HG03460 (cell line): ENCODE measurements around the gene LETM1.

ENCODE experiments used
- ATAC-seq: cut with Tn5 transposase; IDR thresholded peaks from one replicate; pipeline ENCODE4 v1.9.1; 2021; ENCODE audit not compliant: unreplicated experiment

Gene LETM1

DNA sequence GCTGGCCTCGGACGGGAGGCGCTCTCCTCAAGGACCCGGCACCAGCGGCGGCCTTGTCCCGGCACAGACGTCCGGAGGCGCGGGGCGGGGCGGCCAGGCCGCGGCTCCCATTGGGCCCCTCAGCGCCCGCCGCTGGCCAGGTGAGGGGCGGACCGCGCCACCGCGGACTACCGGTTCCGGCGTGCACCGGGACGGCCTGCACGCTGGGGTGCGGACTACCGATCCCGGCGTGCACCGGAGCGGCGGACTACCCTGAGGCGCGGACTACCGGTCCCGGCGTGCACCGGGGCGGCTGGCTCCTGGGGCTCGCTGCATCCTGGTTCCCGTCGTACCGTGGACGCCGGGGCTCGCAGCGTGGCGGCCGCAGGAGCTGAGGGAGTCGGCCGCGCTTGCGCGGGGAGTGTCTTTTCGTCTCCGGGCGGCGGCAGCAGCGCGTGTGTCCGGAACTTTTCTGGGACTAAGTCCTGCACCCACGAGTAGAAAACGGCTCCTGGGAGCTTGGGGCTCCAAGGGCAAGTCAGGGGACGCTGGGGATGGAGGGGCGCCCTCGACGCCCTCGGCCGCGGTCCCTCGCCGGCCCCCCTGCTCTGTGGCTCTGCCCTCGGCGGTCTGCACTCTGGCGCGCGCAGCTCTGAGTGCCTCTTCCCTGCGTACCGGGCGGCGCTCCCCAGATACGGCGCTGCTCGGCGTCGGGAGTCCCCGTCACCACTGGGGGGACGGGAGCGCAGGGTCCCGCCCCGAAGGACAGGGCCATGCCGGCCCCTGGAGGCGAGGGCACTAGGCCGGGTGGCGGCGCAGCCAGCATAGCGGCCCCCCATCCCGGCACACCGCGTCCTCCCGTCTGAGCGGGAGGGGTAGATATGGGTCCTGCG is at the start of gene LETM1:
Gene LETM1, minus strand, starts transcription at position 86 of the 872 bp plus-strand sequence. CDS start 206 bp downstream, outside the sequence.
- ATAC-seq = peak; percentile 88

- ATAC-seq = no peak
These were observed 48.1 kb upstream of the LETM1 start for GRCh38 chr4:1904042-1904441.

- ATAC-seq = no peak
These were observed 47.1 kb upstream of the LETM1 start for GRCh38 chr4:1903035-1903434.

GRCh38 chr4:1902243-1902642 is 46.3 kb upstream of the LETM1 start:
- ATAC-seq = no peak

- no peak for ATAC-seq
These were observed 45.2 kb upstream of the LETM1 start for GRCh38 chr4:1901127-1901526.

DNA sequence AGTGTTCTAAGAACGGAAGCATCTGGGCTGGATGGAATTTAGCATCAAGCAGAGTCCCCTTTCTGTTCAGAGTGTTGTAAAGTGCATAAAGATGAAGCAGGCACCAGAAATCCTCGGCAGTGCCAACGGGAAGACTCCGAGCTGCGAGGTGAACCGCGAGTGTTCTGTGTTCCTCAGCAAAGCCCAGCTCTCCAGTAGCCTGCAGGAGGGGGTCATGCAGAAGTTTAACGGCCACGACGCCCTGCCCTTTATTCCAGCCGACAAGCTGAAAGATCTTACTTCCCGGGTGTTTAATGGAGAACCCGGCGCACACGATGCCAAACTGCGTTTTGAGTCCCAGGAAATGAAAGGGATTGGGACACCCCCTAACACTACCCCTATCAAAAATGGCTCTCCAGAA is 44.7 kb upstream of the LETM1 start:
- no peak for ATAC-seq

- no peak for ATAC-seq
These were observed 44.1 kb upstream of the LETM1 start for GRCh38 chr4:1900087-1900433.

- ATAC-seq = peak; percentile 64
These were observed 43.5 kb upstream of the LETM1 start for GRCh38 chr4:1899149-1900086.

- ATAC-seq = no peak
These were observed 42.7 kb upstream of the LETM1 start for GRCh38 chr4:1898681-1899080.

DNA sequence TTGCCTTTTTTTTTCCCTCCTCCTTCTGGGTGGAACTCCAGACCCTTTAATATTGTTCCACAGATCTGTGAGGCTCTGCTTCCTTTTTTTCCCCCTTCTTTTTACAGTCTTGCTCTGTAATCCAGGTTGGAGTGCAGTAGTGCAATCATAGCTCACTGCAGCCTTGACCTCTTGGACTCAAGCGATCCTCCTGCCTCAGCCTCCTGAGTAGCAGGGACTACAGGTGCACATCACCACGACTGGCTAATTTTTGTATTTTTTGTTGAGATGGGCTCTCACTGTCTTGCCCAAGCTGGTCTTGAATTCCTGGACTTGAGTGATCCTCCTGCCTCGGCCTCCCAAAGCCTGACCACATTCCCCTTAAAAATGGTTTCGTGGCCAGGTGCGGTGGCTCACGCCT is 42.1 kb upstream of the LETM1 start:
- ATAC-seq = no peak

GRCh38 chr4:1896658-1896991 is 40.7 kb upstream of the LETM1 start:
- no peak for ATAC-seq

DNA sequence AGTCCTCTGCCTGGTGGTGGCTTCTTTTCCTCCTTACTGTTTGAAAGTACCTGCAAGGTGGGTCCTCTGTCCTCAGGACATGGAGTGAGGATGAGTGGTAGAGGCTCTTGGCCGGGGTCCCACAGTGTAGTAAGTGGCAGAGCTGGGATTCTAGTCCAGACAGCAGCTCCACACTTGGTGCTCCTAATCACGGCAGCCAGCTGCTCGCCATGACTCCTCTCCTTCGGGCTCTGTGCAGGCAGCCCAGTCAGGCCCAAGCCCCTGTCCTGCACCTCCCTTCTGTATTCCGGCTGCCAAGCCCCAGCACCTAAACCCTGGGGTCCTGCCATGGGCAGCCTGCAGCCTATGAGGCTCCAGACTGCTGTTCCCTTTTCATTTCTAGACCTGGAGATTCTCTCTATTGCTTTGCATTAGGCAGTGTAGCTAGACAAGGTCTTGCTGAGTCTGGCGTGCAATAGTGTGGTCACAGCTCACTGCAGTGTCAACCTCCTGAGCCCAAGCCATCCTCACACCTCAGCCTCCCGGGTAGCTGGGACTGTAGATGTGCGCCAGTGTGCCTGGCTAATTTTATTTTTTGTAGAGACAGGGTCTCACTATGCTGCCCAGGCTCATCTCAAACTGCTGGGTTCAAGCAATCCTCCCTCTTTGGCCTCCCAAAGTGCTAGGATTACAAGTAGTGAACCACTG is 40.2 kb upstream of the LETM1 start:
- ATAC-seq = no peak

GRCh38 chr4:1890979-1891570 is 35.1 kb upstream of the LETM1 start:
- ATAC-seq = no peak

DNA sequence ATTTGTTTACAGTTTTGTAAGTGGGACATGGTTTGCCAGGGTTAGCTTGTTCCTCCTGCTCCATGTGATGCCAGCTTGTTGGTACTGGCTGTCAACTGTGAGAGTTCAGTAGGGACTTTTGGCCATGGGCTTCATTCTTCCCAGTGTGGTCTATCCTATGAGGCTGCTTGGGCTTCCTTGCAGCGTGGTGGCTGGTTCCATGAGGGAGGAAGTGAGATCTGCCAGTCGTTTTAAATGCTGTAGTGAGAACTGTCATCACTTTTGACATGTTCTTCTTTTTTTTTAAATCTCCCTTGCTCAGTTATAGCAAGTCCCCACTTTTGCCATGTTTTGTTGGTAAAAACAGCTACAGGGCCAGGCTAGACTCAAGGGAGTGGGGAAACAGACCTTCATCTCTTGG is 31.1 kb upstream of the LETM1 start:
- no peak for ATAC-seq

DNA sequence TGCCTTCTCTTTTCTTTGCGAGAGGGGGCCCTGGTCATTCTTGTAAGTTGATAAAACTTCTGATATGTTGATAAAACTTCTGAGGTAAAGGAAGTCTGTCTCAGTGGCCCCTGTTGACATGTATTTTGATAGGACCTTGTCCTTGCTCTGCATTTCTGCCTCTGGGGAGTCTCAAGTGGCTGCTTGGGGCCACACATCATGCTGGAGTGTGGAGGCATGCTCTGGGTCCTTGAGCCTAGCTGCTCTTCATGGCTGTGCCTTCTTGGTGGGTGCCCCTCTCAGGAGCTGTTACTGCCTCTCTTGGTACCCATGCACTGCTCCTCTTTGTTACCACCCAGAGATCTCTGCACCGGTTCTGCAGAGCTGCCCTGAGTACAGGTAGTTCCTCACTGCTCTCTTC is 29.5 kb upstream of the LETM1 start:
- ATAC-seq = no peak

DNA sequence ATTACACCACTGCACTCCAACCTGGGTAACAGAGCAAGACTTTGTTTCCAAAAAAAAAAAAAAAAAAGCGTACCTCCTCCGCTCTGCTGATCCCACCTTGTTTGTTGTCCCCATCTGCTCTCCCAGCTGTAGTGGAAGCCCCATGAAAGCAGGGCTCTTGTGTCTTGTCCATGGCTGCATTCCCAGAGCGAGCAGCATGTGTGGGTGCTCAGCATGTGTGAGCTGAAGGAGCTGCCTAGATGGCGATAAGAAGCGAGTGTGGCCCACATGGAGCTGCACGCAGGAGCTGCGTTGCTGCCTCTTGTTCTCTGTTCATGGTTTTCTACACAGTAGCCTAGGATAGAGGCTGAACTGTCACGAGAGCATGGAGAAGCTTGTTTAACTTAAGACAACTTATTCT is 27.6 kb upstream of the LETM1 start:
- ATAC-seq = no peak

DNA sequence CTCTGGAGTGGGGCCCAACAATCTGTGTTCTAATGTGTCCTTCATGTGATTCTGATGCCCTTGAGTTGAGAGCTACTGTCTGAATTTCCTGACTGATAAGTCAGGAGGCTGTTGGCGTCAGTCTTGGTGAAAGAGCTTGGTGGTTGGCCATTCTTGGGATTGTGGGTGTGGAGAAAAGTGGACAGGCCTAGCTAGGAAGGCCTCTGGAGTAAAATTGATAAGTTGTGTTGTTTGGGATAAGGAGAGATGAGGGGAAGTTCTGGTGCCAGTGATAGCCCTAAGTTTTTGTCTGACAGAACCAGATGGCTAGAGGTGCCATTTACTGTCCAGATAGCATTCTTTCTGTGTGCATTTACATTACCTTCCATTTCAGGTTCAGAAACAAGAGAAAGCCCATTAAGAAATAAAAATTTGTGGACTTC is 26.9 kb upstream of the LETM1 start:
- no peak for ATAC-seq

DNA sequence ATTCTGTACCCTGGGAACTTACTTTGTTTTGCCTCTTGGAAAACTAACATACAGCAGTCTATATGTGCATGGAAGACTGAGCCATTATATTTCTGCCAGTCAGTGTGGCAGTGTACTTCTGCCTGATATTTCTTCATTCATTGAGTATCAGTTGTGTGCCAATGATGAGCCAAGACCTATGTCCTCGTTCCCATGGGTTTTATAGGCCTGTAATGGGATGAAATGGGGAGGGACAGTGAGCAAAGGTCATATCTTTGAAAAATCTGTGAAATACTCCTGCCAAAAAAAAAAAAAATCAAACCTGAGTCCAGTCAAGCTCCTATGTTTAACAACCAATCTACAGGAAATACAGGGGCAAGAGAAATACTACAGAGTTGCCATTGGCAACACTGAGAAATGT is 24.4 kb upstream of the LETM1 start:
- ATAC-seq = no peak

DNA sequence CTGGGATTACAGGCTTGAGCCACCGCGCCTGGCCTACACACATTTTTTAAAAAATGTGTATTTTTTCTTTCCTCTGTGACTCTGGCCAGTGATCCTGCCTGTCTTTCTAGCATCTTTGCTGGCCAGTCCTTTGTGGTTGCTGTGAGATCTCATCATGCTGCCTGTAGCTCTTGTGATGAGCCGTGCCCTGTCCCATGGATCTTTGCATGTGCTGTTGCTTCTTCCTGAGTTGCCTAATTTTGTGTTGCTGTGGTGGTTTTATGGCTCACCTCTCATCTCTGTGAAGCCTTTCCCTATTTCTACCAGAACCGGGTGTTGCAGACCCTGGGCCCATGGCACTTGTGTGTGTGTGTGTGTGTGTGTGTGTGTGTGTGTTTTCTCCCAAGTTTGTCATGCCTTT is 23.5 kb upstream of the LETM1 start:
- ATAC-seq = no peak

- ATAC-seq = no peak
These were observed 18.2 kb upstream of the LETM1 start for GRCh38 chr4:1874201-1874600.

DNA sequence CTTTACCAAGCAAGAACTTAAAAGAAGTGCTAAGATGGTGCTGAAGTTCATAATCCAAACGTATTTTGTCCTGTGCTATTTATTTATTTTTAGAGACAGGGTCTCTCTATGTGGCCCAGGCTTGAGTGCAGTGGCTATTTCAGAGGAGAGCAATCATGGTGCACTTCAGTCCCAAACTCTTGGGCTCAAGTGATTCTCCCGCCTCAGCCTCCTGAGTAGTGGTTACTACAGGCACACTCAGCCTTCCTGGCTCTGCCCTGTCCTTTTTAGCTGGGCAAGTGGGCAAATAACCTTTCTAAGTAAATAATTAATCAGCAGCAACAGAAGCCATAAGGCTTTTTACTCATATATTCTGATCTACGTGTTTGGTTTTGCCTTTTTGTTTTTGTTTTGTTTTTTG is 17.8 kb upstream of the LETM1 start:
- no peak for ATAC-seq
